BE2C (cell line): ENCODE measurements around the gene CPA2.
"Not testable (repeated sequence)": the region's sequence is repeated elsewhere in the genome, so short reads cannot be mapped to it uniquely, and the experiment has no call there.

ENCODE experiments used
- DNase-seq: peaks from one replicate; pipeline ENCODE4 v3.0.0-alpha.2; 2020
- H3K27me3 ChIP-seq: fragments of 250-450 bp; sonication (Bioruptor Pico); 2 replicates; pipeline ENCODE4 v1.5.1; 2020; ENCODE audit warnings: mild to moderate bottlenecking
- H3K36me3 ChIP-seq: fragments of 250-450 bp; sonication (Bioruptor Pico); 2 replicates; pipeline ENCODE4 v1.5.1; 2020; ENCODE audit warnings: mild to moderate bottlenecking
- H3K4me1 ChIP-seq: fragments of 250-450 bp; sonication (Bioruptor Pico); 2 replicates; pipeline ENCODE4 v1.5.1; 2020
- H3K4me3 ChIP-seq: 2 replicates; pipeline ENCODE4 v1.5.1; 2011; ENCODE audit warnings: low read depth, low read length
- H3K9me3 ChIP-seq: fragments of 250-450 bp; sonication (Bioruptor Pico); 2 replicates; pipeline ENCODE4 v1.5.1; 2020
- TF ChIP-seq, protein P1 (sequence below): IDR thresholded peaks from 2 replicates; pipeline ENCODE4 v1.5.1; 2012; ENCODE audit warnings: mild to moderate bottlenecking, low read depth, low read length

CPA2 gene

DNA sequence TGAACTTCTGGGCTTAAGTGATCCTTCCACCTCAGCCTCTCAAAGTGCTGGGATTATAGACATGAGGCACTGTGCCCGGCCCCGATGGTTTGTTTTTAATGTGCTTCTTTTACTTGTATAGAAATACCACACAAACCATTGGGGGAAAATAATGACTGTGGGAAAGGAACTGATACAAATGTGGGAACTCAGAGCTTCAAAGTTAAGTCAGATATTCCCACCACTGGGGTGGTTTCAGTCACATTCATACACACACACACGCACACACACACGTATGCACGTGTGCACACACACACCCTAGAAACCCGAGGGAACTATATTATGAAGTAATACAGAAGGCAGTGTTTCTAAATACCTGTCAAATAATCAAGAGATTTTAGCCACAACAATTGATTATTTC lies 43.3 kb downstream of the CPA2 start:
- H3K27me3 ChIP-seq = no peaks in the 10 kb centered on the region
- H3K4me3 ChIP-seq = no peak overlapping the region
- no peaks in the 10 kb centered on the region for H3K36me3 ChIP-seq
- no peak for DNase-seq
- TF ChIP-seq, protein P1, sequence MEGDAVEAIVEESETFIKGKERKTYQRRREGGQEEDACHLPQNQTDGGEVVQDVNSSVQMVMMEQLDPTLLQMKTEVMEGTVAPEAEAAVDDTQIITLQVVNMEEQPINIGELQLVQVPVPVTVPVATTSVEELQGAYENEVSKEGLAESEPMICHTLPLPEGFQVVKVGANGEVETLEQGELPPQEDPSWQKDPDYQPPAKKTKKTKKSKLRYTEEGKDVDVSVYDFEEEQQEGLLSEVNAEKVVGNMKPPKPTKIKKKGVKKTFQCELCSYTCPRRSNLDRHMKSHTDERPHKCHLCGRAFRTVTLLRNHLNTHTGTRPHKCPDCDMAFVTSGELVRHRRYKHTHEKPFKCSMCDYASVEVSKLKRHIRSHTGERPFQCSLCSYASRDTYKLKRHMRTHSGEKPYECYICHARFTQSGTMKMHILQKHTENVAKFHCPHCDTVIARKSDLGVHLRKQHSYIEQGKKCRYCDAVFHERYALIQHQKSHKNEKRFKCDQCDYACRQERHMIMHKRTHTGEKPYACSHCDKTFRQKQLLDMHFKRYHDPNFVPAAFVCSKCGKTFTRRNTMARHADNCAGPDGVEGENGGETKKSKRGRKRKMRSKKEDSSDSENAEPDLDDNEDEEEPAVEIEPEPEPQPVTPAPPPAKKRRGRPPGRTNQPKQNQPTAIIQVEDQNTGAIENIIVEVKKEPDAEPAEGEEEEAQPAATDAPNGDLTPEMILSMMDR = no peak
- peaks cover 2% of the 10 kb centered on the region; the same call in 1 of the 2 replicates for H3K9me3 ChIP-seq
- H3K4me1 ChIP-seq = no peaks in the 10 kb centered on the region; the same call in 1 of the 2 replicates

DNA sequence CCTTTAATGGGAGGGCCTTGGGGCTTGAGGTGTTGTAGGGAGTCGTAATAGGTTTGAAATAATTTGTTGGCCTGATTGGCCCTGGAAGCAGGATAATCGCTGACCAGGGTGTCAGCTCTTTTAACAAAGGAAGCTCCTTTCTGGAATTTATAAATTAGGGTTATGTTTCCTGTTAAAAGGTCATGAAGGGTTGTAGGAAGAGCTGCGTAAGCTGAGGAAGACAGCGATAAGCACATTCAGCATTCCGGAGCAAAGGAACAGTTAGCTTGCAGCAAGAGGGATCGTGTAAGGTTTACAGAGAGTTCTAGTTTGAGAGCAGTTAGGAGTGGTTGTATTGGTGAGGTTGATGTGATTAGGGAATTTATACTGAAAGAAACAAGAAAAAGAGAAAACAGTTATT lies 47.6 kb downstream of the CPA2 start:
- TF ChIP-seq, protein P1 = no peak
- H3K9me3 ChIP-seq = no peaks in the 10 kb centered on the region
- no peaks in the 10 kb centered on the region for H3K36me3 ChIP-seq
- no peaks in the 10 kb centered on the region for H3K4me1 ChIP-seq
- H3K4me3 ChIP-seq = no peak overlapping the region
- no peak for DNase-seq
- H3K27me3 ChIP-seq = no peaks in the 10 kb centered on the region

DNA sequence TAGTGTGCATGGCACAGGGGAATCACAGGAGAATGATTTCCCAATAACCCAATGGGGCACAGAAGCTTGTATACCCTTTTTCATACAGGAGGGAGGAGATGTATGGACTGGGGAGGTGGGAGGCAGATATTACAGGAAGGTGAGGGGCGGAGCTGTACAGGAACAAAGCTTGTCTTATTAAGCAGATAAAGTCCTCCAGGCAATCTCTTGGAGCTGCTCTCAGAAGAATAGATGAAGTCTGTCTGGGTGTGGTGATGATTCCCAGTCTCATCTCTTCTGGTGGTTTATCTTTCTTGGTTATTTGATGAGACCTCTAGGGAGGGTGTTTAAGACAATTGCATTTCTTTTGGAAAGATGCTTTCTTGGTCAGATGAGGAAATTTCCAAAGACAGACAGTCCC lies 52.9 kb downstream of the CPA2 start:
- H3K27me3 ChIP-seq = no peaks in the 10 kb centered on the region
- no peak overlapping the region for H3K4me3 ChIP-seq
- H3K9me3 ChIP-seq = no peaks in the 10 kb centered on the region
- DNase-seq = no peak
- H3K36me3 ChIP-seq = no peaks in the 10 kb centered on the region
- TF ChIP-seq, protein P1 = no peak
- no peaks in the 10 kb centered on the region for H3K4me1 ChIP-seq

DNA sequence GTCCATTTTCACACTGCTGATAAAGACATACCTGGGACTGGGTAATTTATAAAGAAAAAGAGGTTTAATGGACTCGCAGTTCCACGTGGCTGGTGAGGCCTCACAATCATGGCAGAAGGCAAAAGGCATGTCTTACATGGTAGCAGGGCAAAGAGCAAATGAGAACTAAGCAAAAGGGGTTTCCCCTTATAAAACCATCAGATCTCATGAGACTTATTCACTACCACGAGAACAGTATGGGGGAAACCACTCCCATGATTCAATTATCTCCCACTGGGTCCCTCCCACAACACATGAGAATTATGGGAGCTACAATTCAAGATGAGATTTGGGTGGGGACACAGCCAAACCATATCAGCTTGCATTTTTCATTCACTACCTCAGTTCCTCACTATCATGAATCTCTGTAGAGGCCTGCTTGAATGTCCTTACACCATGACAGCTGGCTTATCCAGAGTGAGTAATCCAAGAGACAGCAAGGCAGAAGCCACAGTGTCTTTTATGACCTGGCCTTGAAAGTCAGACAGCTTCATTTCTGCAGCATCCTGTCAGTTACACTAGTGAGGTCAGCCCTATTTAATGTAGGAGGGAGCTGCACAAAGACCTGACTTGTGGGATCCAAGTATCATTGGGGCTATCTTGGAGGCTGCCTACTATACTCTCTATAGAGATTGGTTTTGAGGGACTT lies 55.0 kb downstream of the CPA2 start:
- H3K4me1 ChIP-seq, H3K4me3 ChIP-seq, DNase-seq, H3K27me3 ChIP-seq, H3K9me3 ChIP-seq, H3K36me3 ChIP-seq: not testable (repeated sequence)

DNA sequence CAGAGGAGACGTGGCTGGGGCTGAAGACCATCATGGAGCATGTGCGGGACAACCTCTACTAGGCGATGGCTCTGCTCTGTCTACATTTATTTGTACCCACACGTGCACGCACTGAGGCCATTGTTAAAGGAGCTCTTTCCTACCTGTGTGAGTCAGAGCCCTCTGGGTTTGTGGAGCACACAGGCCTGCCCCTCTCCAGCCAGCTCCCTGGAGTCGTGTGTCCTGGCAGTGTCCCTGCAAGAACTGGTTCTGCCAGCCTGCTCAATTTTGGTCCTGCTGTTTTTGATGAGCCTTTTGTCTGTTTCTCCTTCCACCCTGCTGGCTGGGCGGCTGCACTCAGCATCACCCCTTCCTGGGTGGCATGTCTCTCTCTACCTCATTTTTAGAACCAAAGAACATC lies 56.0 kb downstream of the CPA2 start:
- Histone ChIP-seq H3K9me3 (no peaks in the 10 kb centered on the region), H3K36me3 (no peaks in the 10 kb centered on the region), H3K4me1 (peaks cover 3% of the 10 kb centered on the region; the same call in 1 of the 2 replicates), H3K27me3 (no peaks in the 10 kb centered on the region), H3K4me3 (no peak overlapping the region)
- TF ChIP-seq, protein P1 = no peak
- no peak for DNase-seq

DNA sequence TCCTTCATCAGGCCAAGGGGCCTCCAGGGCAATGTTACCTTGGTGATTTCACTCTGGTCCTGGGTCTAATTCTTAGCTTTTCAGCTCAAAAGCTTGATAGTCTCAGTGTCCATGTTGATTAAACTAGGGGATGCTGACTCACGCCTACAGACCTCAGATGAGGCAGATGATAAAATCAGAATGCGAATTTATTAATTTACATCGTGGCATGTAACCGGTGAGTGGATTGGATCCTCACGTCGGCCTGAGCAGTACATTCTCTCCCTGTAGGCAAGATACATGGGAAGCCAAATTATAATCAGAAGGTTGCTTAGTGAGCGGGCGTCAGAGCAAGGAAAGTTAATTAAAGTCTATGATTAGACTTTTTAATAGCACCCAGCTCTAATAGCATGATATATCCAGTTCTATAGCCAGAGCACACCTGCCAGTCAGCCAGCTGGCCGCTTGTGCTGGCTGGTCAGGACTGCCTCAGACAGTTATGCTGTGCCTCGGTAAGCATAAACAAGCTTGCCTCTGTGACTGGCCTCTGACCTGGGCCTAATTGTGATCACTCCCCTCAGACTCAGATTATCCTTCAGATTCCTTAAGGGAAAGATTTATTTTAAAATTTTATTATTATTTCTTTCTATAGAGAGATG lies 57.8 kb downstream of the CPA2 start:
- no peaks in the 10 kb centered on the region for H3K36me3 ChIP-seq
- H3K27me3 ChIP-seq = no peaks in the 10 kb centered on the region
- TF ChIP-seq, protein P1 = no peak
- DNase-seq = no peak
- H3K4me1 ChIP-seq = peaks cover 3% of the 10 kb centered on the region; the same call in 1 of the 2 replicates
- H3K9me3 ChIP-seq = no peaks in the 10 kb centered on the region
- H3K4me3 ChIP-seq = no peak overlapping the region
